ENCODE data around the gene CAMK1D. TPM values are rescaled to one million over a fixed set of nuclear protein-coding genes. Genes with fewer than 3 reads are reported as not detected.
"Not testable (repeated sequence)": the region's sequence is repeated elsewhere in the genome, so short reads cannot be mapped to it uniquely, and the experiment has no call there.

CAMK1D gene
- total and polyA plus RNA-seq, 2 of the 4 experiments (the other 2 are of a cell fraction): 5.0 to 5.3 TPM

- dilution Hi-C loops (cut with HindIII; ENCODE audit: low sequenced_read_pairs, unreplicated experiment); H3K4me2 ChIP-seq (ENCODE audit: low read depth, low read length); POLR2A ChIA-PET (ENCODE audit: unreplicated experiment); H3K9ac ChIP-seq (ENCODE audit: low read depth, low read length); H4K20me1 ChIP-seq (ENCODE audit: insufficient read depth, low read length); H4K5ac ChIP-seq (ENCODE audit: low read depth, low read length); ATAC-seq (ENCODE audit: low read depth); H2BK15ac ChIP-seq (ENCODE audit: low read depth, low read length); H3K4me1 ChIP-seq (ENCODE audit: control insufficient read depth, insufficient read depth, low read length); H3K4me3 ChIP-seq (ENCODE audit: insufficient read depth, low read depth, low read length); DNase-seq; BruUV-seq (replicated peaks); intact Hi-C loops (cut with micrococcal nuclease); H3K9me3 ChIP-seq (ENCODE audit: control insufficient read depth, insufficient read depth, low read length); H3K18ac ChIP-seq (ENCODE audit: low read depth, low read length); H2BK20ac ChIP-seq (ENCODE audit: low read depth, low read length); H3K4ac ChIP-seq (ENCODE audit: low read depth, low read length); in situ Hi-C loops (cut with MboI; ENCODE audit: low sequenced_read_pairs); H3K9me1 ChIP-seq (ENCODE audit: insufficient read depth, low read length); H3K56ac ChIP-seq (ENCODE audit: extremely low read depth, insufficient read depth, low read length); H2AFZ ChIP-seq (replicated peaks; ENCODE audit: low read length, poor library complexity); H4K8ac ChIP-seq (ENCODE audit: low read depth in 2 of 2, low read length in 2 of 2); H3K36me3 ChIP-seq (ENCODE audit: control insufficient read depth, insufficient read depth, low read length); H2AK5ac ChIP-seq (ENCODE audit: low read depth, low read length); H3K23ac ChIP-seq (ENCODE audit: low read depth, low read length); H4K91ac ChIP-seq (ENCODE audit: insufficient read depth, low read depth, low read length); H3K14ac ChIP-seq (replicated peaks; ENCODE audit: low read depth, low read length); H2BK120ac ChIP-seq (ENCODE audit: low read depth, low read length); H3K27me3 ChIP-seq (ENCODE audit: control insufficient read depth, insufficient read depth, low read length); H2AK9ac ChIP-seq (replicated peaks; ENCODE audit: low read depth, low read length, poor library complexity); H3K79me1 ChIP-seq (ENCODE audit: low read depth in 1 of 2, low read length in 2 of 2); H2BK5ac ChIP-seq (ENCODE audit: low read depth, low read length, poor library complexity, severe bottlenecking); H3K27ac ChIP-seq (ENCODE audit: insufficient read depth, low read length); CTCF ChIA-PET: not testable (repeated sequence)
- WGBS, 2 experiments (ENCODE audit: extremely low coverage in 2 of 2, insufficient read length in 1 of 2): 80% methylated on average over 1 of the region's 6 CpGs; no CpG with 5 or more reads in 1 of the 2 experiments
These were observed 90.4 kb downstream of the CAMK1D start for GRCh38 chr10:12439767-12440166.

All from IMR-90 (cell line).